22Rv1 (cell line): ENCODE measurements around the gene IRX5.

Experiments
- ZFX ChIP-seq: fragments of 450-650 bp; IDR thresholded peaks from 2 replicates; pipeline ENCODE4 v1.6.1; 2017; ENCODE audit warnings: antibody characterized with exemption, borderline replicate concordance
- TF ChIP-seq, protein P1 (sequence below): fragments of 450-650 bp; IDR thresholded peaks from 2 replicates; pipeline ENCODE4 v1.5.1; 2017; ENCODE audit warnings: mild to moderate bottlenecking

DNA sequence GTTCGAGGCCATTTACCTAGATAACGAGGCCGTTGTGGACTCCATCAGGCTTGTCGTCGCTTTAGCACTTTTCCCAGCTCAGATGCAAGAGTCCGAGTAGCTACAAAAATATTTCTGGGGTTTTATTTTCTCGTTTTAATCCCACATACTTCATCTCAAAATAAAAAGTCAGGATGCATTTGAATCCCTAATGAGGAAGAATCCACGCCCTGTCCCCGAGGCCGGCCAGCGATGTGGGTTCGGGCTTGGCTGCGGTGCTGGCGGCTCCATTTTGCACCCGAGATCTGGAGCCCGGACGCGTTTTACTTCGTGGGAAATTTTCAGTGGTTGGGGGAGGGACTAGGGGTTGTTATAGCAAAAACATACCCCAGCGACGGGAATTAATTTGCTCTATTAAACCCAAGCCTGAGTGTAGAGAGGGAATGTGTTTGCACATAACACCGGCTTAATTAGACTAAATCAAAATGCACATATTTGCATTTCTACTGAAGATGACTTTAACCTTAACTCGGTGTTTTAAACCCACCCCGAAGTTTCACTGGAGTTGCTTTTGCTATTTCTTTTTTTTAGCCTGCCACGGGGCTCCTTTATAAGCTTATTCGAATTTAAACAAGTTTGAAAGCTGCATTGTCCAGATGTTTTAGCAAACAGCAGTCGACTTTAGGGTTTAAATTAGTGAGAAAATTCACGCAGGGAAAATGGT, 4.8 kb downstream of the IRX5 start:
- TF ChIP-seq, protein P1, sequence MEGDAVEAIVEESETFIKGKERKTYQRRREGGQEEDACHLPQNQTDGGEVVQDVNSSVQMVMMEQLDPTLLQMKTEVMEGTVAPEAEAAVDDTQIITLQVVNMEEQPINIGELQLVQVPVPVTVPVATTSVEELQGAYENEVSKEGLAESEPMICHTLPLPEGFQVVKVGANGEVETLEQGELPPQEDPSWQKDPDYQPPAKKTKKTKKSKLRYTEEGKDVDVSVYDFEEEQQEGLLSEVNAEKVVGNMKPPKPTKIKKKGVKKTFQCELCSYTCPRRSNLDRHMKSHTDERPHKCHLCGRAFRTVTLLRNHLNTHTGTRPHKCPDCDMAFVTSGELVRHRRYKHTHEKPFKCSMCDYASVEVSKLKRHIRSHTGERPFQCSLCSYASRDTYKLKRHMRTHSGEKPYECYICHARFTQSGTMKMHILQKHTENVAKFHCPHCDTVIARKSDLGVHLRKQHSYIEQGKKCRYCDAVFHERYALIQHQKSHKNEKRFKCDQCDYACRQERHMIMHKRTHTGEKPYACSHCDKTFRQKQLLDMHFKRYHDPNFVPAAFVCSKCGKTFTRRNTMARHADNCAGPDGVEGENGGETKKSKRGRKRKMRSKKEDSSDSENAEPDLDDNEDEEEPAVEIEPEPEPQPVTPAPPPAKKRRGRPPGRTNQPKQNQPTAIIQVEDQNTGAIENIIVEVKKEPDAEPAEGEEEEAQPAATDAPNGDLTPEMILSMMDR, result no peak
- no peak for TF ChIP-seq ZFX
